ENCODE measurements around the gene CDKN3. TPM values are rescaled to one million over a fixed set of nuclear protein-coding genes. Genes with fewer than 3 reads are reported as not detected.

Gene CDKN3
- total RNA-seq, 1 donor from 2014 or later = 2.4 TPM

DNA sequence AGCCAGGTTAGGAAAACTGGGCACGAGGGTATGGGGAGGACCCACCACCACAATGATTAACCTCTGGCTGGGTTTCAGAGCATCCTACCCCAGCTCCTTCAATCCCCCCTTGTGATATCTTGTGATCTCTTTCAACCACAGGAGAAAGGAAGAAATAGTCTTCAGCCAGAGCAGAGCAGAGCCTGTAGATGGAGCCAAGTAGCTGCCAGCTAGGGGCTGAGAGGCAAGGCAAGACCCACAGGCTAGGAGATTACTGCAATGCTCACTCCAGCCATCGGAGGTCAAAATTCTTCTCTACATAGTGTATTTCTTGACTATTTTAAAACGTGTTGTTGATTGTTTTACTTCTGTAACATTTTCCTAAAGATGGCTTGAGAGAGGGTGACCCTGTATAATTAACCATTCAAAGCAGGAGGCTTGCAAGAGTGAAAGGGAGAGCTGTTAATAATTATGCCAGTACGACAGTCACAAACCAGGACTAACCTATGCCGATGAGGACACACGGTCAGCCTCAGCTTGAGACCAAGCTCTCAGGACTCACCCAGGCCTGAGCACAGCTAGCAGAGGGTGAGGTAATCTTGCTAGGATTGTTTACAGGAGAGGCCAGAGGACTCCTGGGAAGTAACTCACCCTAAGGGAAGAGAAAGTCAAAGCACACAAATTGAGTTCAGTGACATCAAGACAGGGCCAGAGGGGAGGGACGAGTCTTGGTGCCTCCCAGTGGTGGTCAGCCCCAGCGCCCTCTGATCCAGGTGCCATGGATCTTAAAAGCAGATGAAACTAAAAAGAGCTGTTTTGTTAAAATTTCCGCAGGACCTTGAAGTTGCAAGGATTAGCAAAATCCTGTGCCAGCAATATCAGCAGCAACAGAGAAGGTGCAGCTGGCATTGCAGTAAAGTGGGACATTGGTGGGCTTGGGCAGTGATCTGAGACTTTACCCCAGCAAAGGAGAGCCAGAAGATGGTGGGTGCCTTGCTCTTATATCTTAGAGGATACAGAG is 29.8 kb upstream of the CDKN3 start:
- Histone ChIP-seq H2AFZ (ENCODE audit: low read depth, low read length) (peak overlapping the region; percentile 51), H3K4me1 (ENCODE audit: insufficient read depth, low read length) (peaks cover 12% of the 10 kb centered on the region), H3K4me3 (ENCODE audit: insufficient read depth, low read depth, low read length) (no peak overlapping the region), H3K27me3 (ENCODE audit: insufficient read depth, low read length) (no peaks in the 10 kb centered on the region), H3K9ac (ENCODE audit: low read length) (peak overlapping the region; percentile 4), H3K27ac (ENCODE audit: low read depth, low read length) (no peak overlapping the region), H4K20me1 (ENCODE audit: insufficient read depth, low read length) (no peaks in the 10 kb centered on the region), H3K4me2 (ENCODE audit: low read length) (peak overlapping the region; percentile 43), H3K79me2 (ENCODE audit: insufficient read depth, low read length) (no peaks in the 10 kb centered on the region), H3K36me3 (ENCODE audit: insufficient read depth, low read length) (no peaks in the 10 kb centered on the region), H3K9me3 (ENCODE audit: insufficient read depth, low read depth, low read length) (no peaks in the 10 kb centered on the region)
- FAIRE-seq (no peak), DNase-seq (ENCODE audit: low read depth) (peak; percentile 56)
- H3K27ac Mint-ChIP-seq (ENCODE audit: unreplicated experiment) = peak overlapping the region; percentile 9
- H3K36me3 Mint-ChIP-seq (ENCODE audit: low read depth, unreplicated experiment) = no peaks in the 10 kb centered on the region
- peak overlapping the region; percentile 37 for H3K4me3 Mint-ChIP-seq (ENCODE audit: unreplicated experiment)
- H3K27me3 Mint-ChIP-seq (ENCODE audit: low read depth, unreplicated experiment) = no peaks in the 10 kb centered on the region
- peaks cover 10% of the 10 kb centered on the region for H3K4me1 Mint-ChIP-seq (ENCODE audit: low read depth, unreplicated experiment)
- H3K9me3 Mint-ChIP-seq (ENCODE audit: unreplicated experiment) = no peaks in the 10 kb centered on the region
- no peak for TF ChIP-seq EZH2 (IDR thresholded peaks at IDR 0.05; ENCODE audit: insufficient read depth, low read length)
- TF ChIP-seq, protein P1, sequence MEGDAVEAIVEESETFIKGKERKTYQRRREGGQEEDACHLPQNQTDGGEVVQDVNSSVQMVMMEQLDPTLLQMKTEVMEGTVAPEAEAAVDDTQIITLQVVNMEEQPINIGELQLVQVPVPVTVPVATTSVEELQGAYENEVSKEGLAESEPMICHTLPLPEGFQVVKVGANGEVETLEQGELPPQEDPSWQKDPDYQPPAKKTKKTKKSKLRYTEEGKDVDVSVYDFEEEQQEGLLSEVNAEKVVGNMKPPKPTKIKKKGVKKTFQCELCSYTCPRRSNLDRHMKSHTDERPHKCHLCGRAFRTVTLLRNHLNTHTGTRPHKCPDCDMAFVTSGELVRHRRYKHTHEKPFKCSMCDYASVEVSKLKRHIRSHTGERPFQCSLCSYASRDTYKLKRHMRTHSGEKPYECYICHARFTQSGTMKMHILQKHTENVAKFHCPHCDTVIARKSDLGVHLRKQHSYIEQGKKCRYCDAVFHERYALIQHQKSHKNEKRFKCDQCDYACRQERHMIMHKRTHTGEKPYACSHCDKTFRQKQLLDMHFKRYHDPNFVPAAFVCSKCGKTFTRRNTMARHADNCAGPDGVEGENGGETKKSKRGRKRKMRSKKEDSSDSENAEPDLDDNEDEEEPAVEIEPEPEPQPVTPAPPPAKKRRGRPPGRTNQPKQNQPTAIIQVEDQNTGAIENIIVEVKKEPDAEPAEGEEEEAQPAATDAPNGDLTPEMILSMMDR (IDR thresholded peaks at IDR 0.05; ENCODE audit: insufficient read depth, low read depth, low read length) = peak; percentile 54

DNA sequence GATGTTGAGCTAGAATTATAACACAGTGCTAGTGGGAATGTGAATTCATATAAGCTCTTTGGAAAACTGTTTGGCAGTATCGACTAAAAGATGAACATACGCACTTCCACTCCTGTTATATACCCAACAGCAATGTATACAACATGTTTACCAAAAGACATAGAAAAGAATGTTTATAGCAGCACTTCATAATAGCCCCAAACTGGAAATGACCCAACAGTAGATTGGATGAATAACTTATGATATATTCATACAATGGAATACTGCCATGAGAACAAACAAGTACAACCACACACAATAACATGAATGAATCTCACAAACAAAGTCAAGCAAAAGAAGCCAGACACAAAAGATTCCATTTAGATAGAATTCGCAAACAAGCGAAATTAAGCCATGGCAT is 28.5 kb upstream of the CDKN3 start:
- peaks cover 5% of the 10 kb centered on the region for H3K4me1 Mint-ChIP-seq (ENCODE audit: low read depth, unreplicated experiment)
- TF ChIP-seq, protein P1 (IDR thresholded peaks at IDR 0.05; ENCODE audit: insufficient read depth, low read depth, low read length) = no peak
- no peak for TF ChIP-seq EZH2 (IDR thresholded peaks at IDR 0.05; ENCODE audit: insufficient read depth, low read length)
- H4K20me1 ChIP-seq (ENCODE audit: insufficient read depth, low read length) = no peaks in the 10 kb centered on the region
- no peaks in the 10 kb centered on the region for H3K36me3 Mint-ChIP-seq (ENCODE audit: low read depth, unreplicated experiment)
- H3K4me1 ChIP-seq (ENCODE audit: insufficient read depth, low read length) = peaks cover 12% of the 10 kb centered on the region
- H3K4me2 ChIP-seq (ENCODE audit: low read length) = no peak overlapping the region
- H3K9me3 Mint-ChIP-seq (ENCODE audit: unreplicated experiment) = no peaks in the 10 kb centered on the region
- H2AFZ ChIP-seq (ENCODE audit: low read depth, low read length) = no peak overlapping the region
- no peaks in the 10 kb centered on the region for H3K27me3 ChIP-seq (ENCODE audit: insufficient read depth, low read length)
- no peak overlapping the region for H3K4me3 Mint-ChIP-seq (ENCODE audit: unreplicated experiment)
- H3K27me3 Mint-ChIP-seq (ENCODE audit: low read depth, unreplicated experiment) = no peaks in the 10 kb centered on the region
- FAIRE-seq = no peak
- no peak overlapping the region for H3K27ac ChIP-seq (ENCODE audit: low read depth, low read length)
- no peaks in the 10 kb centered on the region for H3K9me3 ChIP-seq (ENCODE audit: insufficient read depth, low read depth, low read length)
- H3K9ac ChIP-seq (ENCODE audit: low read length) = no peak overlapping the region
- H3K27ac Mint-ChIP-seq (ENCODE audit: unreplicated experiment) = no peak overlapping the region
- no peaks in the 10 kb centered on the region for H3K79me2 ChIP-seq (ENCODE audit: insufficient read depth, low read length)
- H3K4me3 ChIP-seq (ENCODE audit: insufficient read depth, low read depth, low read length) = no peak overlapping the region
- no peak for DNase-seq (ENCODE audit: low read depth)
- no peaks in the 10 kb centered on the region for H3K36me3 ChIP-seq (ENCODE audit: insufficient read depth, low read length)

DNA sequence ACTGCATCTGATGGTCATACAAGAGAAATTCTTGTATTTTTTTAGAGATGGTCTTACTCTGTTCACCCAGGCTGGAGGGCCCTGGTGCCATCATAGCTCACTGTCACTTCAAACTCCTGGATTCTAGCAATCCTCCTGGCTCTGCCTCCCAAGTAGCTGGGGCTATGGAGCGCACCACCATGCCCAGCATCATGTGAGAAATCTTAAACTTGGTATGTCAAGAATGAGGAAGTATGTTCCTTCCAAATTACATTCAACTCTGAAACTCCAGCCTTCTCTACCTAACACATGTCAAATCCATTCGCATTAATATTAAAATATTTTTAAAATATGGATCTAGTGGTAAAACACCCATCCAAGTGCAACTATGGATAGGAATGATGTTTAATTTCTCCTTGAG is 27.5 kb upstream of the CDKN3 start:
- no peaks in the 10 kb centered on the region for H3K27me3 Mint-ChIP-seq (ENCODE audit: low read depth, unreplicated experiment)
- FAIRE-seq (no peak), DNase-seq (ENCODE audit: low read depth) (no peak)
- H3K4me2 ChIP-seq (ENCODE audit: low read length) = no peak overlapping the region
- no peaks in the 10 kb centered on the region for H3K9me3 Mint-ChIP-seq (ENCODE audit: unreplicated experiment)
- no peak overlapping the region for H3K27ac Mint-ChIP-seq (ENCODE audit: unreplicated experiment)
- no peaks in the 10 kb centered on the region for H3K79me2 ChIP-seq (ENCODE audit: insufficient read depth, low read length)
- no peaks in the 10 kb centered on the region for H3K36me3 ChIP-seq (ENCODE audit: insufficient read depth, low read length)
- no peak for TF ChIP-seq EZH2 (IDR thresholded peaks at IDR 0.05; ENCODE audit: insufficient read depth, low read length)
- TF ChIP-seq, protein P1 (IDR thresholded peaks at IDR 0.05; ENCODE audit: insufficient read depth, low read depth, low read length) = no peak
- H3K27ac ChIP-seq (ENCODE audit: low read depth, low read length) = no peak overlapping the region
- no peaks in the 10 kb centered on the region for H3K27me3 ChIP-seq (ENCODE audit: insufficient read depth, low read length)
- H3K36me3 Mint-ChIP-seq (ENCODE audit: low read depth, unreplicated experiment) = no peaks in the 10 kb centered on the region
- peaks cover 10% of the 10 kb centered on the region for H3K4me1 ChIP-seq (ENCODE audit: insufficient read depth, low read length)
- no peaks in the 10 kb centered on the region for H4K20me1 ChIP-seq (ENCODE audit: insufficient read depth, low read length)
- H3K4me1 Mint-ChIP-seq (ENCODE audit: low read depth, unreplicated experiment) = peaks cover 5% of the 10 kb centered on the region
- no peak overlapping the region for H3K4me3 ChIP-seq (ENCODE audit: insufficient read depth, low read depth, low read length)
- H3K9me3 ChIP-seq (ENCODE audit: insufficient read depth, low read depth, low read length) = no peaks in the 10 kb centered on the region
- H2AFZ ChIP-seq (ENCODE audit: low read depth, low read length) = no peak overlapping the region
- H3K9ac ChIP-seq (ENCODE audit: low read length) = no peak overlapping the region
- no peak overlapping the region for H3K4me3 Mint-ChIP-seq (ENCODE audit: unreplicated experiment)
